ENCODE measurements around the gene SYT3.
A peak's percentile ranks its signal among the peaks of the same experiment; 100 is the strongest.

The SYT3 gene, protein sequence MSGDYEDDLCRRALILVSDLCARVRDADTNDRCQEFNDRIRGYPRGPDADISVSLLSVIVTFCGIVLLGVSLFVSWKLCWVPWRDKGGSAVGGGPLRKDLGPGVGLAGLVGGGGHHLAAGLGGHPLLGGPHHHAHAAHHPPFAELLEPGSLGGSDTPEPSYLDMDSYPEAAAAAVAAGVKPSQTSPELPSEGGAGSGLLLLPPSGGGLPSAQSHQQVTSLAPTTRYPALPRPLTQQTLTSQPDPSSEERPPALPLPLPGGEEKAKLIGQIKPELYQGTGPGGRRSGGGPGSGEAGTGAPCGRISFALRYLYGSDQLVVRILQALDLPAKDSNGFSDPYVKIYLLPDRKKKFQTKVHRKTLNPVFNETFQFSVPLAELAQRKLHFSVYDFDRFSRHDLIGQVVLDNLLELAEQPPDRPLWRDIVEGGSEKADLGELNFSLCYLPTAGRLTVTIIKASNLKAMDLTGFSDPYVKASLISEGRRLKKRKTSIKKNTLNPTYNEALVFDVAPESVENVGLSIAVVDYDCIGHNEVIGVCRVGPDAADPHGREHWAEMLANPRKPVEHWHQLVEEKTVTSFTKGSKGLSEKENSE

GRCh38 chr19:50639121-50640112 is at the start of gene SYT3:
SYT3 (minus strand) TSS chr19:50639881; CDS start chr19:50637411, 2,470 bp downstream.
- H3K4me3 ChIP-seq (ENCODE audit: low read length, poor library complexity, severe bottlenecking) = peak within 1 kb of the TSS; percentile 74
- H4K20me1 ChIP-seq (ENCODE audit: insufficient read depth, low read length, poor library complexity, severe bottlenecking) = no peaks in the 10 kb centered on the region
- H3K9me3 ChIP-seq (ENCODE audit: insufficient read depth, low read depth, low read length) = no peaks in the 10 kb centered on the region; the same call in 1 of the 2 replicates
- no peaks in the 10 kb centered on the region for H3K27me3 ChIP-seq (ENCODE audit: insufficient read depth, low read length, poor library complexity, severe bottlenecking)
- H3K4me2 ChIP-seq (ENCODE audit: low read depth, low read length, poor library complexity, severe bottlenecking) = peak within 1 kb of the TSS; percentile 81
- no peaks in the 10 kb centered on the region for H3K79me2 ChIP-seq (ENCODE audit: insufficient read depth, low read length)
- no peaks in the 10 kb centered on the region for H3F3A ChIP-seq (ENCODE audit: low read depth)
- no peak for TF ChIP-seq CTCF (conservative IDR thresholded peaks at IDR 0.05; ENCODE audit: low read length)
- TF ChIP-seq EZH2phosphoT487 (IDR thresholded peaks at IDR 0.05; ENCODE audit: borderline replicate concordance) = no peak
- H3K9me2 ChIP-seq (replicated peaks; ENCODE audit: low read depth, low read length) = no peaks in the 10 kb centered on the region
- H2AFZ ChIP-seq (ENCODE audit: low read length) = peak within 1 kb of the TSS; percentile 93
- no peaks in the 10 kb centered on the region for H3K4me1 ChIP-seq (ENCODE audit: insufficient read depth, low read length, poor library complexity, severe bottlenecking)
- H3K9ac ChIP-seq (ENCODE audit: low read depth, low read length, poor library complexity, severe bottlenecking) = peak within 1 kb of the TSS; percentile 66
- no peaks in the 10 kb centered on the region for H3K36me3 ChIP-seq (ENCODE audit: insufficient read depth, low read length)

- no peaks in the 10 kb centered on the region for H3K79me2 ChIP-seq (ENCODE audit: insufficient read depth, low read length)
- no peaks in the 10 kb centered on the region for H3F3A ChIP-seq (ENCODE audit: low read depth)
- no peaks in the 10 kb centered on the region for H3K36me3 ChIP-seq (ENCODE audit: insufficient read depth, low read length)
- no peaks in the 10 kb centered on the region for H3K27me3 ChIP-seq (ENCODE audit: insufficient read depth, low read length, poor library complexity, severe bottlenecking)
- TF ChIP-seq EZH2phosphoT487 (IDR thresholded peaks at IDR 0.05; ENCODE audit: borderline replicate concordance) (no peak), CTCF (conservative IDR thresholded peaks at IDR 0.05; ENCODE audit: low read length) (no peak)
- H3K4me2 ChIP-seq (ENCODE audit: low read depth, low read length, poor library complexity, severe bottlenecking) = no peak overlapping the region
- no peaks in the 10 kb centered on the region for H3K9me3 ChIP-seq (ENCODE audit: insufficient read depth, low read depth, low read length)
- no peak overlapping the region for H3K4me3 ChIP-seq (ENCODE audit: low read length, poor library complexity, severe bottlenecking)
- no peak overlapping the region for H3K9ac ChIP-seq (ENCODE audit: low read depth, low read length, poor library complexity, severe bottlenecking)
- no peak overlapping the region for H2AFZ ChIP-seq (ENCODE audit: low read length)
- no peaks in the 10 kb centered on the region for H4K20me1 ChIP-seq (ENCODE audit: insufficient read depth, low read length, poor library complexity, severe bottlenecking)
- H3K9me2 ChIP-seq (replicated peaks; ENCODE audit: low read depth, low read length) = no peaks in the 10 kb centered on the region
- H3K4me1 ChIP-seq (ENCODE audit: insufficient read depth, low read length, poor library complexity, severe bottlenecking) = no peaks in the 10 kb centered on the region
These were observed 49.1 kb upstream of the SYT3 start for GRCh38 chr19:50688766-50689165.

- Histone ChIP-seq H3K27me3 (ENCODE audit: insufficient read depth, low read length, poor library complexity, severe bottlenecking) (no peaks in the 10 kb centered on the region), H3K9me3 (ENCODE audit: insufficient read depth, low read depth, low read length) (no peaks in the 10 kb centered on the region), H3K79me2 (ENCODE audit: insufficient read depth, low read length) (no peaks in the 10 kb centered on the region), H3K36me3 (ENCODE audit: insufficient read depth, low read length) (no peaks in the 10 kb centered on the region), H4K20me1 (ENCODE audit: insufficient read depth, low read length, poor library complexity, severe bottlenecking) (no peaks in the 10 kb centered on the region), H2AFZ (ENCODE audit: low read length) (no peak overlapping the region), H3K4me1 (ENCODE audit: insufficient read depth, low read length, poor library complexity, severe bottlenecking) (no peaks in the 10 kb centered on the region), H3K9ac (ENCODE audit: low read depth, low read length, poor library complexity, severe bottlenecking) (no peak overlapping the region), H3F3A (ENCODE audit: low read depth) (no peaks in the 10 kb centered on the region), H3K4me2 (ENCODE audit: low read depth, low read length, poor library complexity, severe bottlenecking) (no peak overlapping the region), H3K4me3 (ENCODE audit: low read length, poor library complexity, severe bottlenecking) (no peak overlapping the region), H3K9me2 (replicated peaks; ENCODE audit: low read depth, low read length) (no peaks in the 10 kb centered on the region)
- TF ChIP-seq EZH2phosphoT487 (IDR thresholded peaks at IDR 0.05; ENCODE audit: borderline replicate concordance) (no peak), CTCF (conservative IDR thresholded peaks at IDR 0.05; ENCODE audit: low read length) (no peak)
These were observed 46.8 kb upstream of the SYT3 start for GRCh38 chr19:50686310-50687032.

Measured in Loucy (cell line).